HEK293 (cell line): ENCODE measurements around the gene GTF2F2.

Experiments
- CTCF ChIA-PET: fragments of 350-600 bp; formaldehyde crosslinking; extraction: SDS; loops from one replicate; lab custom pipeline; 2021; ENCODE audit warnings: antibody characterized with exemption; lab: Yijun Ruan, JAX
- POLR2A ChIA-PET: fragments of 300-600 bp; formaldehyde crosslinking; extraction: SDS; loops from one replicate; lab custom pipeline; 2020; ENCODE audit warnings: antibody characterized with exemption, inconsistent platforms; lab: Yijun Ruan, JAX
- H3K27ac ChIP-seq: fragments of 200-500 bp; sonication (Bioruptor generic); 2 replicates; pipeline ENCODE4 v1.5.1; 2014; ENCODE audit warnings: low read depth, low read length, control low read depth, inconsistent platforms; ENCODE audit errors: extremely low read depth
- H3K36me3 ChIP-seq, 2 experiments: fragments of 200-500 bp in 1 of 2; sonication (Bioruptor generic) in 1 of 2; 1 replicate in 1 of 2; 2 replicates in 1 of 2; pipeline ENCODE4 v1.5.1; 2014 to 2017; ENCODE audit warnings: inconsistent platforms in 2 of 2, low read length in 2 of 2; ENCODE audit not compliant: control insufficient read depth in 2 of 2, insufficient read depth in 1 of 2
- H3K4me1 ChIP-seq: fragments of 200-500 bp; sonication (Bioruptor generic); 2 replicates; pipeline ENCODE4 v1.5.1; 2014; ENCODE audit warnings: mild to moderate bottlenecking, low read length, inconsistent platforms; ENCODE audit not compliant: control insufficient read depth, insufficient read depth
- H3K4me3 ChIP-seq: 2 replicates; pipeline ENCODE4 v1.5.1; 2011; ENCODE audit warnings: low read depth, mild to moderate bottlenecking, control low read depth, low read length, moderate library complexity
- H3K9me3 ChIP-seq: fragments of 200-500 bp; sonication (Bioruptor generic); 2 replicates; pipeline ENCODE4 v1.5.1; 2014; ENCODE audit warnings: low read depth, low read length, inconsistent platforms; ENCODE audit not compliant: control insufficient read depth, insufficient read depth
- BCL11B ChIP-seq: fragments of 450-650 bp; formaldehyde crosslinking; IDR thresholded peaks from 2 replicates; pipeline ENCODE4 v1.5.1; 2016; ENCODE audit warnings: low read depth, missing biosample characterization, missing genetic modification characterization
- IKZF3 ChIP-seq: fragments of 450-650 bp; IDR thresholded peaks from 2 replicates; pipeline ENCODE4 v1.5.0; 2018; ENCODE audit warnings: missing biosample characterization, mild to moderate bottlenecking, missing genetic modification characterization, moderate library complexity
- KLF16 ChIP-seq: fragments of 450-650 bp; formaldehyde crosslinking; IDR thresholded peaks from 2 replicates; pipeline ENCODE4 v1.5.1; 2017; ENCODE audit warnings: missing biosample characterization, missing genetic modification characterization
- PBX3 ChIP-seq: sonication (generic); formaldehyde crosslinking; IDR thresholded peaks from 2 replicates; pipeline ENCODE4 v1.8.1; 2022; ENCODE audit warnings: mild to moderate bottlenecking, moderate library complexity, missing genetic modification reagents
- WT1 ChIP-seq: fragments of 450-650 bp; formaldehyde crosslinking; IDR thresholded peaks from 2 replicates; pipeline ENCODE4 v1.5.1; 2016; ENCODE audit warnings: missing biosample characterization, missing genetic modification characterization
- ZBTB17 ChIP-seq: fragments of 450-650 bp; formaldehyde crosslinking; IDR thresholded peaks from 2 replicates; pipeline ENCODE4 v1.5.1; 2016; ENCODE audit warnings: missing biosample characterization, missing genetic modification characterization
- ZFP3 ChIP-seq: fragments of 450-650 bp; formaldehyde crosslinking; IDR thresholded peaks from 2 replicates; pipeline ENCODE4 v1.5.1; 2016; ENCODE audit warnings: low read depth, missing biosample characterization, missing genetic modification characterization
- ZNF175 ChIP-seq: fragments of 450-650 bp; formaldehyde crosslinking; IDR thresholded peaks from 2 replicates; pipeline ENCODE4 v1.5.1; 2016; ENCODE audit warnings: missing biosample characterization, missing genetic modification characterization
- ZNF311 ChIP-seq: fragments of 450-650 bp; formaldehyde crosslinking; IDR thresholded peaks from 2 replicates; pipeline ENCODE4 v1.5.1; 2017; ENCODE audit warnings: missing biosample characterization, missing genetic modification characterization, borderline replicate concordance
- ZNF391 ChIP-seq: fragments of 450-650 bp; formaldehyde crosslinking; IDR thresholded peaks from 2 replicates; pipeline ENCODE4 v1.5.1; 2016; ENCODE audit warnings: low read depth, missing biosample characterization, missing genetic modification characterization, borderline replicate concordance
- ZNF394 ChIP-seq: fragments of 450-650 bp; formaldehyde crosslinking; IDR thresholded peaks from 2 replicates; pipeline ENCODE4 v1.5.1; 2016; ENCODE audit warnings: missing biosample characterization, missing genetic modification characterization, mild to moderate bottlenecking, moderate library complexity, borderline replicate concordance
- ZNF501 ChIP-seq: fragments of 450-650 bp; formaldehyde crosslinking; IDR thresholded peaks from 2 replicates; pipeline ENCODE4 v1.5.1; 2016; ENCODE audit warnings: missing biosample characterization, missing genetic modification characterization
- ZNF555 ChIP-seq: fragments of 450-650 bp; formaldehyde crosslinking; conservative IDR thresholded peaks from 2 replicates; pipeline ENCODE4 v1.5.1; 2017; ENCODE audit warnings: missing biosample characterization, mild to moderate bottlenecking, missing genetic modification characterization, inconsistent platforms
- ZSCAN5A ChIP-seq: fragments of 450-650 bp; formaldehyde crosslinking; IDR thresholded peaks from 2 replicates; pipeline ENCODE4 v1.5.1; 2016; ENCODE audit warnings: missing biosample characterization, missing genetic modification characterization
- TF ChIP-seq, protein P1 (sequence below): fragments of 450-650 bp; formaldehyde crosslinking; IDR thresholded peaks from 2 replicates; pipeline ENCODE4 v1.5.1; 2016; ENCODE audit warnings: missing biosample characterization, missing genetic modification characterization
- TF ChIP-seq, protein P2 (sequence below): fragments of 450-650 bp; formaldehyde crosslinking; IDR thresholded peaks from 2 replicates; pipeline ENCODE4 v1.5.1; 2017; ENCODE audit warnings: missing biosample characterization, mild to moderate bottlenecking, missing genetic modification characterization, moderate library complexity
- TF ChIP-seq, protein P3 (sequence below): fragments of 450-650 bp; formaldehyde crosslinking; IDR thresholded peaks from 2 replicates; pipeline ENCODE4 v1.5.1; 2016; ENCODE audit warnings: missing biosample characterization, missing genetic modification characterization

The GTF2F2 gene

GRCh38 chr13:45119469-45119990 lies 780 bp upstream of the GTF2F2 start (continued):
- TF ChIP-seq, protein P1, sequence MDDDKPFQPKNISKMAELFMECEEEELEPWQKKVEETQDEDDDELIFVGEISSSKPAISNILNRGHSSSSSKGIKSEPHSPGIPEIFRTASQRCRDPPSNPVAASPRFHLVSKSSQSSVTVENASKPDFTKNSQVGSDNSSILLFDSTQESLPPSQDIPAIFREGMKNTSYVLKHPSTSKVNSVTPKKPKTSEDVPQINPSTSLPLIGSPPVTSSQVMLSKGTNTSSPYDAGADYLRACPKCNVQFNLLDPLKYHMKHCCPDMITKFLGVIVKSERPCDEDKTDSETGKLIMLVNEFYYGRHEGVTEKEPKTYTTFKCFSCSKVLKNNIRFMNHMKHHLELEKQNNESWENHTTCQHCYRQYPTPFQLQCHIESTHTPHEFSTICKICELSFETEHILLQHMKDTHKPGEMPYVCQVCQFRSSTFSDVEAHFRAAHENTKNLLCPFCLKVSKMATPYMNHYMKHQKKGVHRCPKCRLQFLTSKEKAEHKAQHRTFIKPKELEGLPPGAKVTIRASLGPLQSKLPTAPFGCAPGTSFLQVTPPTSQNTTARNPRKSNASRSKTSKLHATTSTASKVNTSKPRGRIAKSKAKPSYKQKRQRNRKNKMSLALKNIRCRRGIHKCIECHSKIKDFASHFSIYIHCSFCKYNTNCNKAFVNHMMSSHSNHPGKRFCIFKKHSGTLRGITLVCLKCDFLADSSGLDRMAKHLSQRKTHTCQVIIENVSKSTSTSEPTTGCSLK (tag by site-specific recombination), result no peak
- no peak for TF ChIP-seq ZSCAN5A (tag by site-specific recombination)
- peak; percentile 54; the same call in 1 of the 2 replicates for TF ChIP-seq ZFP3
- peak; percentile 75 for TF ChIP-seq ZBTB17 (tag by site-specific recombination)
- TF ChIP-seq WT1, result no peak

DNA sequence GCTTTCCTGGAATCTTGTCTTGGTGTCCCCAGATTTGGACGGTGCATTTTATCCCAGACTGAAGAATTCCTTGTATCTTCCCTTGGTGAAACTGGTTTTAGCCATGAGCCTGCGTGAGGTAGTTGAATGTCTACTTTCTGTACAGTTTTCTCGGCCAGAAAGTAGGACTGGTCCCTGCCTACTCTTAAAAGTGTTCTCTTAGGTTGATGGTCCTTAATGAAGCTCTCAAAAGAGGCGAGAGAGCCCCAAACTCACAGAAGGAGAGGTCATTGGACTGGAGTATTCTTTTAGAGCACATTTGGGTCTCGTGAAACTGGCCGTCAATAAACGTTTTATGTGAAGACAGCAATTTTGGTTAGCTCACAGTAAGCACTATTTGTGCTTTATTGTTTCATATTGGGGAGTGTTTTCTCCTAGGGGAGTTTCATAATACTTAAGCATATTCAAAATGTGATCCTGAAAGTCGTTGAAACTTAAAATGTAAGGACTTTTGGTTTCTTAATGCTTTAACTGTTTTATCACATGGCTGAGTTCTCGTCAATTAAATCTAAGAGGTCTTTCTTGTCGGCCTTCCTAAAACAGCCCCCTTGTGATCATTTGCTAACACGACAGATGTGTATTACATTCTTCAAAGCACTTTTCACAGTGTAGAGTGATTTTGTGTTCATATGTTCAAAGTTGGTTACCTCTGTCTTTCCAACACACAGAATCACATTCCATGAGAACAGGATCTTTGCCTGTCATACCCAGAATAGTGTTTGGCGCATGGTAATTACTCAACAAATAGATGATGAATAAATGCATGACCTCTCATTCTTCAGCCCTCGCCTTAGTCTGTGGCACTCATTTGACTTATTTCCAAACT lies 889 bp downstream of the GTF2F2 start:
- peak overlapping the region; percentile 85 for H3K4me3 ChIP-seq
- H3K4me1 ChIP-seq, result peaks cover 4% of the 10 kb centered on the region; the same call in 1 of the 2 replicates
- H3K27ac ChIP-seq, result peak overlapping the region; percentile 77; the same call in 1 of the 2 replicates
- no peaks in the 10 kb centered on the region for H3K9me3 ChIP-seq
- CTCF ChIA-PET, result interaction anchor here (1.3 kb wide), 1 partner anchor 37 kb away, joined by 4 read pairs; no protein-coding TSS in a partner anchor
- TF ChIP-seq ZNF311 (tag by site-specific recombination) (no peak), KLF16 (no peak), PBX3 (CRISPR knock-in tag) (no peak), BCL11B (tag by site-specific recombination) (no peak), IKZF3 (no peak), ZNF391 (tag by site-specific recombination) (no peak), ZNF555 (no peak), ZNF175 (no peak), ZSCAN5A (tag by site-specific recombination) (no peak), ZNF501 (tag by site-specific recombination) (no peak), ZNF394 (tag by site-specific recombination) (no peak)
- TF ChIP-seq, protein P1 (tag by site-specific recombination), result no peak
- TF ChIP-seq, protein P2, sequence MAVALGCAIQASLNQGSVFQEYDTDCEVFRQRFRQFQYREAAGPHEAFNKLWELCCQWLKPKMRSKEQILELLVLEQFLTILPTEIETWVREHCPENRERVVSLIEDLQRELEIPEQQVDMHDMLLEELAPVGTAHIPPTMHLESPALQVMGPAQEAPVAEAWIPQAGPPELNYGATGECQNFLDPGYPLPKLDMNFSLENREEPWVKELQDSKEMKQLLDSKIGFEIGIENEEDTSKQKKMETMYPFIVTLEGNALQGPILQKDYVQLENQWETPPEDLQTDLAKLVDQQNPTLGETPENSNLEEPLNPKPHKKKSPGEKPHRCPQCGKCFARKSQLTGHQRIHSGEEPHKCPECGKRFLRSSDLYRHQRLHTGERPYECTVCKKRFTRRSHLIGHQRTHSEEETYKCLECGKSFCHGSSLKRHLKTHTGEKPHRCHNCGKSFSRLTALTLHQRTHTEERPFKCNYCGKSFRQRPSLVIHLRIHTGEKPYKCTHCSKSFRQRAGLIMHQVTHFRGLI, result no peak
- TF ChIP-seq, protein P3, sequence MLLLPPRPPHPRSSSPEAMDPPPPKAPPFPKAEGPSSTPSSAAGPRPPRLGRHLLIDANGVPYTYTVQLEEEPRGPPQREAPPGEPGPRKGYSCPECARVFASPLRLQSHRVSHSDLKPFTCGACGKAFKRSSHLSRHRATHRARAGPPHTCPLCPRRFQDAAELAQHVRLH (tag by site-specific recombination), result no peak
- POLR2A ChIA-PET, result no interaction called here
- no peaks in the 10 kb centered on the region for H3K36me3 ChIP-seq
